ENCODE results near the gene HS1BP3. TPM values are rescaled to one million over a fixed set of nuclear protein-coding genes. Genes with fewer than 3 reads are reported as not detected.

Gene HS1BP3
- total RNA-seq, 1 experiment from 2014 or later, result 19.6 TPM

- ChIA-PET POLR2A (ENCODE audit: unreplicated experiment) (no interaction called here), CTCF (interaction anchor here (0.5 to 1.7 kb wide), 4 partner anchors 12 to 77 kb away, joined by 4 to 20 read pairs (median 8); no protein-coding TSS in a partner anchor)
- intact Hi-C loops (cut with micrococcal nuclease), result no loop called here
- no peak overlapping the region for H2AFZ ChIP-seq (ENCODE audit: low read length)
- no peak for DNase-seq
- no peak for TF ChIP-seq EZH2 (IDR thresholded peaks at IDR 0.05; ENCODE audit: low read length, unreplicated experiment)
- TF ChIP-seq CTCF (conservative IDR thresholded peaks at IDR 0.05; ENCODE audit: low read depth, low read length), result peak; percentile 36; the same call in 1 of the 2 replicates
- no TSS peak for BruUV-seq (replicated peaks)
- no peak overlapping the region for H3K4me3 ChIP-seq (ENCODE audit: low read length)
- no peaks in the 10 kb centered on the region for H3K79me2 ChIP-seq (ENCODE audit: low read length)
- peaks cover 9% of the 10 kb centered on the region for H3K4me1 ChIP-seq (ENCODE audit: insufficient read depth, low read length)
- ATAC-seq, result 0 out of 2 replicates have a peak, but pooled peaks have one; percentile 7
- no peaks in the 10 kb centered on the region for H3F3A ChIP-seq (ENCODE audit: low read length, unreplicated experiment)
- H4K20me1 ChIP-seq (ENCODE audit: low read length), result no peaks in the 10 kb centered on the region
- H3K27me3 ChIP-seq (ENCODE audit: low read length), result peaks cover 29% of the 10 kb centered on the region
- H3K27ac ChIP-seq (ENCODE audit: low read length), result no peak overlapping the region
- H3K4me2 ChIP-seq (ENCODE audit: low read length), result no peak overlapping the region
- H3K9me3 ChIP-seq (ENCODE audit: low read length), result no peaks in the 10 kb centered on the region
- H3K9ac ChIP-seq (ENCODE audit: low read length), result no peak overlapping the region
- no peaks in the 10 kb centered on the region for H3K9me2 ChIP-seq (replicated peaks; ENCODE audit: low read length)
- H3K36me3 ChIP-seq (ENCODE audit: low read depth, low read length), result no peaks in the 10 kb centered on the region
Measured at GRCh38 chr2:20676353-20677215, 25.7 kb upstream of the HS1BP3 start.

- CTCF ChIA-PET, result interaction anchor here (1.7 kb wide), 1 partner anchor 14 kb away, joined by 20 read pairs; no protein-coding TSS in a partner anchor
- intact Hi-C loops (cut with micrococcal nuclease), result no loop called here
Measured at GRCh38 chr2:20675701-20676352, 24.9 kb upstream of the HS1BP3 start.

More at GRCh38 chr2:20675701-20676352, 24.9 kb upstream of the HS1BP3 start:
- peaks cover 23% of the 10 kb centered on the region for H3K27me3 ChIP-seq (ENCODE audit: low read length)
- DNase-seq, result peak; percentile 39
- no peaks in the 10 kb centered on the region for H4K20me1 ChIP-seq (ENCODE audit: low read length)
- no TSS peak for BruUV-seq (replicated peaks)
- ATAC-seq, result peak; percentile 70
- H3K4me1 ChIP-seq (ENCODE audit: insufficient read depth, low read length), result peaks cover 9% of the 10 kb centered on the region
- POLR2A ChIA-PET (ENCODE audit: unreplicated experiment), result no interaction called here
- H2AFZ ChIP-seq (ENCODE audit: low read length), result no peak overlapping the region
- H3K36me3 ChIP-seq (ENCODE audit: low read depth, low read length), result no peaks in the 10 kb centered on the region
- no peak overlapping the region for H3K4me3 ChIP-seq (ENCODE audit: low read length)
- H3K9me3 ChIP-seq (ENCODE audit: low read length), result no peaks in the 10 kb centered on the region
- H3K4me2 ChIP-seq (ENCODE audit: low read length), result no peak overlapping the region
- H3K9ac ChIP-seq (ENCODE audit: low read length), result no peak overlapping the region
- no peaks in the 10 kb centered on the region for H3F3A ChIP-seq (ENCODE audit: low read length, unreplicated experiment)
- H3K27ac ChIP-seq (ENCODE audit: low read length), result no peak overlapping the region
- no peak for TF ChIP-seq EZH2 (IDR thresholded peaks at IDR 0.05; ENCODE audit: low read length, unreplicated experiment)
- TF ChIP-seq EZH2phosphoT487 (IDR thresholded peaks at IDR 0.05; ENCODE audit: borderline replicate concordance, low read length), result no peak
- no peak for TF ChIP-seq CTCF (conservative IDR thresholded peaks at IDR 0.05; ENCODE audit: low read depth, low read length)
- H3K79me2 ChIP-seq (ENCODE audit: low read length), result no peaks in the 10 kb centered on the region
- no peaks in the 10 kb centered on the region for H3K9me2 ChIP-seq (replicated peaks; ENCODE audit: low read length)

All from PC-3 (cell line).